ENCODE data around the gene GALNT2.
A peak's percentile ranks its signal among the peaks of the same experiment; 100 is the strongest.

GALNT2 gene

DNA sequence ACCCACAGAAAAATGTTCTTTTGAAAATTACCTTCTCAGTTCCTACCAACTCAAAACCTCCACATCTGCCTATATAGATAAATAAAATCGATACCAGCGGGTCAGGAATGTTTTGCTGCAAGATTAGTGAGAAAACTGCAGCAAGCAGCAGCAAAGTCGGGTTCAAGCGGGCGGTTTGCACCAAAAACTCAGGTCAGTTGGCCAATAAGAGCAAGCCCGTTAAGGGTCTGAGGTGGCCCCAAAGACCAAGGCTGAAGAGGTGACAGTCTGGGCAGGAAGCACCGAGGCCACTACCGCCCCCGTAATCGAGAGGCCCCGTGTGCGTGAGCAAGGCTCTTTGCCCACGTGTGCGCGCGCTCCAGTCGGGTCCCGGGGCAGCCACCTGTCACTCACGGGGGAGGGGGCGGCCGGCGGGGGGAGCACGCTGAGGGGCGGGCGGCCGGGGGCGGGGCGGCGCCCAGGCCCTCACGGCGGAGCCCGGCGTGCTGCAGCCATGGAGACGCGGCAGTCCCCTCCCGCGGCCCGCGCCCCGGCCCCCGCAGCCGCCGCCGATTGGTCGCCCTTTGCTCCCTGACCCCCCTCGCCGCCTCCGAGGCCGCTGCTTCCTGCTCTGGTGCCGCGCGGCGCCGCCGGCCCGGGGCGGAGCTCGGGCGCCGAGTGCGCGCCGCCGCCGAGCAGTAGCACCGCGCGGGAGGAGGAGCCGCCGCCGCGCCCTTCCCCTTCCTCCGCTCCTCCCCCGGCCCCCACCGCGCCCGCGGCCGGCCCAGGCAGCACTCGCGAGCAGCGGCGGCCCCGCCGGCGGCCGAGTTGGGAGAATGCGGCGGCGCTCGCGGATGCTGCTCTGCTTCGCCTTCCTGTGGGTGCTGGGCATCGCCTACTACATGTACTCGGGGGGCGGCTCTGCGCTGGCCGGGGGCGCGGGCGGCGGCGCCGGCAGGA is at the start of gene GALNT2:
GALNT2 (plus strand) TSS at position 773 of the 939 bp plus-strand sequence; CDS start at position 816, 43 bp downstream.
- DNase-seq = peak; percentile 88
- in situ Hi-C loops (cut with MboI; ENCODE audit: low pct_unique_long_range_greater_than_20kb, low sequenced_read_pairs) = no loop called here

DNA sequence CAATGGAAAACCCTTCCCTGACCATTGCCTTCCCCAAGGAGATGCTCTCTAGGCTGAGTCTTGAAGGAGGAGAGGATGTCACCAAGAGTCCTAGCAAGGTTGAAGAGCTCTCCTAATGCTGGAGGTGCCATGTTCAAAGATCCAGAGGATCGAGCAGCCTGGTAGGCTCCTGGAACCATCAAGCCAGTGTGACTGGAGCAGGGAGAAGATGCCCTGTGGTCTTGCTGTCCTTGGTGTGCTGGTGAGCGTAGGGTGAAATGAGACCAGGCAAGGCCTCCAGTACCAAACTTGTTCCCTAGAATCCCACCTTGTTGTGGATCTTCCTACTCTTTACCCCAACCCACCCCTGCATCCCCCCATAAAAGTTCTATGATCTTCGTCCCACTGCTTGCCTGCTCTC is 46.6 kb upstream of the GALNT2 start:
- DNase-seq = no peak
- in situ Hi-C loops (cut with MboI; ENCODE audit: low pct_unique_long_range_greater_than_20kb, low sequenced_read_pairs) = no loop called here

DNA sequence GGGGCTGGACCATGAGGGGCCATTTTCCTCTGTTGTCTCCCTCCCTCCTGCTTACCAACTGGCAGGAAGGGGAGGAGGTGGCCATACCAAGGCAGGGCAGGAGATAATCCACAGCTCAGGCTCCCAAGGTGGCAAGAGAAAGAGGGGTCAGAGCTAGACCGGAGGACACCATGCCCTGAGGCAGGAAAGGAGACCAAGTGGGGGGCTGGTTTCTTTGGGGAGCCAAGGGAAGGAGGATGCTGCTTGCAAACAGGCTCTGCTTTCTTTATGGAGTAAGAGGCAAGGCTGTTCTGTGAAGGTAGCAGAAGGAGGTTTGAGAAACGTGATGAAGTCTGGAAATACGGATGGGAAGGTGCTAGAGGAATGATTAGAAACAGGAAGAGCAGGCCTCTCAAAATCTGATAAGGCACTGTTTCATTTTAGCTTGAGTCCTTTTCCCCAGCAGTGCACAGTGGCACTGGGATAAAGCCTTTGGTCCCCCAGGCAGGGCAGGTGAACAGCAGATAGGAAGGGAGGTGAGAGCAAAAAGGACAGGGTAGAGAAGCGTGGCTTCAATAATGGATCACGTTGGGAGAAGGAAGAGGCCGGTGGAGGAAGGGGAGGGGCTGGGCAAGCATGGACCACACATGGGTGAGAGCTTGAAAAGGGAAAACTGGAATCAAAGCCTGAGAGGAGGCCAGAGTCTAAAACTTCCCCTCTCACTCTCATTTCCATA is 44.2 kb upstream of the GALNT2 start:
- DNase-seq = no peak
- in situ Hi-C loops (cut with MboI; ENCODE audit: low pct_unique_long_range_greater_than_20kb, low sequenced_read_pairs) = no loop called here

DNA sequence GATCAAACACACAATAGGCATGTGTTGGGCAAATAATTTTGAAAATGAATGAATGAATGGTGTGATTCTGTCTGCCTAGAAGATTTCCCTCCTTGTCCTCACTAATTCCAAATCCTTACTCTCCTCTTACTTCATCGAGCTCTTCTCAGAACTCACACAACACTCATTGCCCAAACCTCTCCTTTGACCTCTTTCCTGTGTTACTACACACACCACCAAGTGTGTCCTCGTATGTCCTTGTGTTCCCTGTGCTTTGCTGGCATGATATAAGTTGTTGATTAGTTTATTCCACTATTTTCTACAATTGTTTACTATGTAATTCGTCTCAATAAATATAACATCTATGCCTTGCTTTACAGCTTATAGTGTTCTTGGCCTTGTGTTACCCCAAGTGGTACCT is 41.4 kb upstream of the GALNT2 start:
- in situ Hi-C loops (cut with MboI; ENCODE audit: low pct_unique_long_range_greater_than_20kb, low sequenced_read_pairs) = no loop called here
- DNase-seq = no peak

DNA sequence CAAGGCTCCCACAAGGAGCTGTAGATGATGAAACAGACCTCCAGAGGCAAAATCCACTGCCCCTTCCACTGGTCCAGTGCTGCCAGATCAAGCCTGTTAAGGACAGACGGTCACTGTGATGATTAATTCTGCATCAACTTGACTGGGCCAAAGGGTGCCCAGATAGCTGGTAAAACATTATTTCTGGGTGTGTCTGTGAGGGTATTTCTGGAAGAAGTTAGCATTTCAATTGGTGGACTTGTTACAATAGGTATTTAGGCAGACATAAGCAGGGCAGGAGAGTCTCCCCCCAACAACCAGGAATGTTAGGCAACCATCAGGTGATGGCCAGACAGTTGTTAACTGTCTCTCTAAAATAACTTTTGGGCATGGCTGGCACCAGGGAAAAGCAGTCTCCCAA is 40.9 kb upstream of the GALNT2 start:
- DNase-seq = no peak
- in situ Hi-C loops (cut with MboI; ENCODE audit: low pct_unique_long_range_greater_than_20kb, low sequenced_read_pairs) = no loop called here

DNA sequence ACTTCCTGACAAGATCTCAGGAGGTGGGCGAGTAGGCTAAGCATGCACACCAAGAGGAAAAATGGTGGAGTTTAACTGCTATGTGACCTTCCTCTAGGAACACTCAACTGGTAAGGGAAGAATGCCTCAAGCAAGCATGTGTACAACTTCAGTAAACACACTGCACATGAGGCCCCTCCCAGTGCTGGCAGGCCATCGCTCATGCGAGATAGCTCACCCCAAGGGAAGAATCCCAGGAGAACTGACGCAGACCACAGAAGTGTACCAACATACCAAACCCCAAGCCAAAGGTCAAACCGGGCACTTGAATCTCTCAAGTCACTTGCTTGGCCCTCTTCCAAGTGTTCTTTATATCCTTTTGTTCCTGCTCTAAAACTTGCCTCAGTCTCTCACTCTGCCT is 40.5 kb upstream of the GALNT2 start:
- DNase-seq = no peak
- in situ Hi-C loops (cut with MboI; ENCODE audit: low pct_unique_long_range_greater_than_20kb, low sequenced_read_pairs) = no loop called here

DNA sequence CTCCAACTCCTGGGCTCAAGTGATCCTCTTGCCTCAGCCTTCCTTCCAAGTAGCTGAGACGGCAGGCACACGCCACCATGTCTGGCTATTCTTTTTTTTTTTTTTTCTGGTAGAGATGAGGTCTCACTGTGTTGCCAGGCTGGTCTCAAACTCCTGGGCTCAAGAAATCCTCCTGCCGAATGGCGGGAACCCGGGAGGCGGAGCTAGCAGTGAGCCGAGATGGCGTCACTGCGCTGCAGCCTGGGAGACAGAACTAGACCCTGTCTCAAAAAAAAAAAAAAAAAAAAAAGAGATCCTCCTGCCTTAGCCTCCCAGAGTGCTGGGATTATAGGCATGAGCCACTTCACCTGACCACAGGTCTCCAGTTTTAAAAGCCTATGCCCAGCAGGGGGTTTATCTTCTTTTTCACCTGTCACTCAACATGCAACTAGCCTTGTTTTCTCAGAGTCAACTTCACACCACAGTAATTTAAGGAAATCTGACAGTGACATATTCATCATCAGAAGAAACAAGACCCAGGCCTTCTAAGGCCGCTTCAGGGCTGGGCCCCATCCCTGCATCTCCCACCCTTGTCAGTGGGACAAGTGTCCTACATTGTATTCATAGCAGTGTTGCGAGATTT is 38.3 kb upstream of the GALNT2 start:
- DNase-seq = no peak
- in situ Hi-C loops (cut with MboI; ENCODE audit: low pct_unique_long_range_greater_than_20kb, low sequenced_read_pairs) = no loop called here

DNA sequence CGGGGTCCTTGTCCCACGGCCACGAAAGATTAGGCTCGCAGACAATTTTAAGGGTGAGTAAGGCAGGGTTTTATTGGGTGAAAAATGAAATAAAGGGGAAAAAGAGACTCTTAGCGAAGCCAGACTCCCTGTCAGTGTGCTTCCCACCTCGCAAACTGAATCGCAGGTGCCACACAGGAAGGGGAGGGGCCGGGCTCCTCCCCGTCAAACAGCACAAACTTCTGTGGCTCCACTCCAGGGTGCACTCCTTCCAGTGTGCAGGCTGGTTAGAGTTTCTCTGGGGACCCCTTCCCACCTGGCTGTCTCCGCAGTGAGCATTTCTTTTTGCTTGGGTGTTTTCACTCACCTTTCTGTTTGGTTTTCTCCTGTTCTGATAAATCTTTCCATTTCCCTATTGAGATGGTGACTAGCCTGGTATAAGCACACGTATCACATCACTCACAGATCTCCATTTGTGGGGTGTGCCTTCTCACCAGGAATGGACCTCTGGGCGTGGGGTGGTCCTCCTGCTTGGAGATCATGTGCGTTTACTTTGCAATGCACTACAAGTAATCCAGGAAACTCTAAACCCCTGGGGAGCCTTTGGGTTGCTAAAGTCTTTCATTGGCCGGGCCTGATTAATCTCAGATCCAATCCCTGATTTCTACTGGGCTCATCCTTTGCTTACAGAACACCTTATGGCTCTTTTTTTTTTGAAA is 37.6 kb upstream of the GALNT2 start:
- in situ Hi-C loops (cut with MboI; ENCODE audit: low pct_unique_long_range_greater_than_20kb, low sequenced_read_pairs) = no loop called here

DNA sequence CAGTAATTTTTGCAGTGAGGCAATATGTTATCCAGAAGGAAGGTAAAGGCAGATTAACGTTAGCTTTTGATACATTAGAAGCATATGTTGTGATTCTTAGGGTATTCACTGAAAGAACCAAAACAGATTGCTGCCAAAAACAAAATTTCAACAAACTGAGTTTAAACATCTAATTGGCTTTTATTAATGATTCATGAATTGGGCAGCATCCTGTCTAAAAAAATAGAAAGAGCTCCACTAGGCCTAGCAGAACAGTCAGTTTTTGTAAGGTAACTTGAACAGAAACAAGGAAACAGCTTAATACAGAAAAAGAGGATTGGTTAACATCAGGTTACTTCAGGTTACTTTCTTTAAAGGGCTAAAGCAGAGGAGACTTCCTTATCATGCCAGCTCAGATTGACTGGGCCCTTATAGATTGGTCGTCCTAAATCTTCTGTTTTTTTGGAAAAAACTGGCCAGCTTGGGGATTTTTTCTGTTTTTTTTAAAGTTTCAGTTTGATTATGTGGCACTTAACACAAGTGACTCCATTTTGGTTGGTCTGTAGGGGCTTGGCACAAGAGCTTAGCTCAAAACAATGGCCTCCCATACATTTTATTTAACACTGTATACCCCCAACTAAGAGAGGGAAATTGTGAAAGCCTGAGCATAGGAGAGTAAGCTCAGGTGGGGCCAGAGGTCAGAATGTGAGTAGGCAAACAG is 36.8 kb upstream of the GALNT2 start:
- in situ Hi-C loops (cut with MboI; ENCODE audit: low pct_unique_long_range_greater_than_20kb, low sequenced_read_pairs) = no loop called here
- DNase-seq = no peak

More for the DNA sequence above, 37.6 kb upstream of the GALNT2 start:
- DNase-seq = no peak

DNA sequence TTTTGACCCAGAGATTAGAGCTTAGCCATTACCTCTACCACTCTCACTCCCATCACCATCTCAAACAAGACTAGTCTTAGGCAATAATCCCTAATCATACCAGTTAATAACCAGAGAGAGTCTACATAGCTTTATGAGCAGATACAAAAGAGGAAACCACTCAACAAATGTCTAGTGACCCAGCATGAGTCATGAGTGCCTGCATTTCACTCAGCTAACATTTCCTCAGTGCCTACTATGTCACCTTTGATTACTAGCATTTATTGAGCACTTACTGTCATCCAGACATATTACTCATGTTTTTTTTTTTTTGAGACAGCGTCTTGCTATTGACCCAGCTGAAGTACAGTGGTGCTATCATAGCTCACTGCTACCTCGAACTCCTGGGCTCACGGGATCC is 35.9 kb upstream of the GALNT2 start:
- no peak for DNase-seq
- in situ Hi-C loops (cut with MboI; ENCODE audit: low pct_unique_long_range_greater_than_20kb, low sequenced_read_pairs) = no loop called here

DNA sequence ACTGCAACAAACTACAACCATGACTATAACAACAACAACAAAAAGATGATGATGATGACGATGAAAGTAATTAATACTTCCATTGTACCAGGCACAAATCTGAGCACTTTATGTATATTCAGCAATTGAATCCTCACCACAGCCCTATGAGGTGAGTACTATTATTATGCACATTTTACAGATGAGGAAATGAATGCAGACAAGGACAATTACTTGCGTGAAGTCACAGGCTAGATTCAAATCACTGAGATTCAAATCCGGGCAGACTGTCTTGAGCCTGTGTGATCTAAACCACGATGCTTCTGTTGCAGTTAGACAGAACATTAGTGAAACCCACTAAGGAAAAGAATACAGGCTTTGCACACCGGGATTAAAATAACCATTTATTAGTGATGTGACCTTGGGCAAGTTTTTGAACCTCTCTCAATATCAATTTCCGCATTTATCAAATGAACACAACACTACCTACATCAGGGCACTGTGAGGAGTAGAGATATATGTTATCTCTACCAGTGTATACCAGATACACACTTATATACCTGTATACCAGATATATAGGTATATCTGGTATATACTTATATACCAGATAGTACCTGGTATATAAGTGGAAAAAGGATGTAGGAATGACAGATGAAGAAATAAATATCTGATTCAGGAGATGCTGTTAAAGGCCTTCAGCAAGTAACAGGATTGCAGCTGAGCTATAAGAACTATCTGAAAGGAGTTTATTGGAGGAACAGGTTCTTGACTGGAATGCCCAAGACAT is 34.3 kb upstream of the GALNT2 start:
- no peak for DNase-seq
- in situ Hi-C loops (cut with MboI; ENCODE audit: low pct_unique_long_range_greater_than_20kb, low sequenced_read_pairs) = no loop called here

DNA sequence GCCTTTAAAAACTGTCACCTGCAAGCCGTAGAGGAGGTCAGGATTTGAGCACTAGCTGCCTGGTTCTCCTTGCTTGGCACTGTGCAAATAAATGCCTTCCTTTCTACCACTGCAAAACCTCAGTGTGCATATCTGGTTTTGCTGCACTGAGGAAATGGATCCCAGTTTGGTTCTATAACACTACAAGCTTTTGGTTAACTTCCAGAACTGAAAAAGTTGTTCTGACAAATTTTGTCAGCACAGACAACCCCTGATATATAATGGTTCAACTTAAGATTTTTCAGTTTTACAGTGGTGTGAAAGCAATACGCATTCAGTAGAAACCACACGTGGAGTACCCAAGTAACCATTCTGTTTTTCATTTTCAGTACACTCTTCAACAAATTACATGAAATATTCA is 29.8 kb upstream of the GALNT2 start:
- no peak for DNase-seq
- in situ Hi-C loops (cut with MboI; ENCODE audit: low pct_unique_long_range_greater_than_20kb, low sequenced_read_pairs) = no loop called here

DNA sequence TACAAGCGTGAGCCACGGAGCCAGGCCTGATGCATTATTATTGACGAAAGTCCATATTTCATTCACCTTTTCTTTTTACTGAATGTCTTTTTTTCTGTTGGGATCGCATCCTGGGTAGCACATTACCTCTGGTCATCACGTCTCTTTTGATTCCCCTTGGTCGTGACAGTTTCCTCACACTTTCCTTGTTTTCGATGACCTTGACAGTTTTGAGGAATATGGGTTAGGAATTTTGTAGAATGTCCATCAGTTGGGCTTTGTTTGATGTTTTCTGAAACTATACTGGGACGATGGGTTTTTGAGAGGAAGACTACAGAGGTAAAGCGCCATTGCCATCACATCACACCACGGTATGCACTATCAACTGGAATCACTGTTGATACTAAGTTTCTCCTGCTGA is 26.6 kb upstream of the GALNT2 start:
- DNase-seq = no peak
- in situ Hi-C loops (cut with MboI; ENCODE audit: low pct_unique_long_range_greater_than_20kb, low sequenced_read_pairs) = no loop called here

DNA sequence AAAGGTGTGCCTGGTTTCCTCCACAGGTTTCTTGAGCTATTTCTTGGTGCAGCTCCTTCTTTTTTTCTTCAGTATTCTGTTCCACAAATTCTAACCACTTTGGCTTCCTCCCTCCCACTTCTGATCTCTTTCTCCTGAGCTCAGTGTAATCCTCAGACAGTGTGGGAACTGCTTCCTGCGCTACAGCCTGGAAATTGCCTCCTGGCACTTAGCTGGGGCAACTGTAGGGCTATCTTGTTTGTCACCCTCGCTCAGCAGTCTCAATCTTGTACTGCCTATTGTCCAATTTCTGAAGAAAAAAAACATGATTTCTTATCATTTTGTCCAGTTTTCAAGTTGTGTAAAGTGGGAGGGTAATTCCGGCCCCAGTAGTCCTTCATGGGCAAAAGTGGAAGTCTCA is 24.0 kb upstream of the GALNT2 start:
- in situ Hi-C loops (cut with MboI; ENCODE audit: low pct_unique_long_range_greater_than_20kb, low sequenced_read_pairs) = no loop called here
- DNase-seq = no peak

DNA sequence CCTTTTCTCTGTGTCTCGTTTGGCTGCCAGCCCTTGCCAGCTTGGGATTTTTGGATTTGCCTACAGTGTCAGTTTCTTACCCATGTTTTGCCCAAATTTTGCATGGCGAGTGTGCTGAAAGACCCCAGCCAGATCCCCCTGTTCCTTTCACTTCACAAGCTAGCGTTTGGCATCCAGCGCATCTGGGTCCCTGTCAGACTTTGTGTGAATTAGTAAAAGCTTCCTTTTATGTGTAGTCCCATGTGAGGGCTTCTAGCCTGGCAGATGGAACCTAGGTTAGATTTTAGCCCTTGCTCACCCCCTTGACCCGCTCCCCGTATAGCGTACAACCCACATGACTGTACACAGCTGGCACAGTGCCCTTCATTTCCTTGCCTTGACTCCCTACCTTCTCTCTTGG is 22.3 kb upstream of the GALNT2 start:
- no peak for DNase-seq
- in situ Hi-C loops (cut with MboI; ENCODE audit: low pct_unique_long_range_greater_than_20kb, low sequenced_read_pairs) = no loop called here

DNA sequence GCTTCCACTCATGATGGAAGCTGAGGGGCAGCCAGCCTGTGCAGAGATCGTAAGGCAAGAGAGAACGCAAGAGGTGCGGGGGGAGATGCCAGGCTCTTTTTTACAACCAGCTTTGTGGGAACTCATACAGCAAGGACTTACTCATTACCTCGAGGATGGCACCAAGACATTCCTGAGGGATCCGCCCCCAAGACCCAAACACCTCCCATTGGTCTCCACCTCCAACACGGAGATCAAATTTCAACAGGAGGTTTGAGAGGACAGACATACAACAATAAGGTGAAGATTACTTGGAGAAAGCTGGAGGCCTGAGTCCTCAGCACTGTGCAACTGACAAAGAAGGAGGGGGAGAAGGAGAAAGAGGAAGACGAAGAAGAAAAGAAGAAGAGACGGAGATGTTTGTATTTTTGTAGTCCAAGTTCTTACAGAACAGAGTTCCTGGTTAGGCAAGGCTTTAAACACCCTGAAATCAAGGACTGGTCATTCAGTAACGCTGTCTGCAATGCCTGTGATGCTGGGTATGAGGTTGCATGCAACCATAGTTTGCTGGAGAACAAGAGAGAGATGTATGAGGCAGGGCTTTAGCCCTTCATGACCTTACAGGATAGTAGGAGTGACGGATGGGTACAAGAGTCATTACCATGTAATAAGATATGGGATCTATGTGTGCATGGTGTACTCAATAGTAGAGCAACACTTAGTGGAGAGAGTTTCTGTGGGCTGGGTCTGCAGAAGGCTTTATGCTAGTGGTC is 19.7 kb upstream of the GALNT2 start:
- no peak for DNase-seq
- in situ Hi-C loops (cut with MboI; ENCODE audit: low pct_unique_long_range_greater_than_20kb, low sequenced_read_pairs) = no loop called here

DNA sequence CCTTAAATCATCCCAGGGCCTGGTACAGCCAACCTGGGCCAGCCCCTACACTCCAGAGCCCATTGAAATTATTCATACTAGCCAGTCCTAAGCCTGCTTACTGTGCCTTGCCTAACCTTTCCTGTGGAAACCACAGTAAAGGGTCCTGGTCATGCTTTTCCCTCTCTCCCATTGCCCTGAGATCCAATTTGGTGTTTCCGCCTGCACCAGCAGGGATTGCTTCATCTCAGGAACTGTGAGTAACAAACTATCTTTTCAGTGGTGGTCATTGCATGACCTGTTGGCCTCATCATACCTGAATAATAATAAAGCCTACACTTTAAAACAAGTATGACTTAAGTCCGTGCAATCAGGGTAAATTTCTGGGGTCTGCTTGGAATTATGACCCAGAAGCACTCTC is 18.7 kb upstream of the GALNT2 start:
- in situ Hi-C loops (cut with MboI; ENCODE audit: low pct_unique_long_range_greater_than_20kb, low sequenced_read_pairs) = no loop called here
- DNase-seq = no peak

DNA sequence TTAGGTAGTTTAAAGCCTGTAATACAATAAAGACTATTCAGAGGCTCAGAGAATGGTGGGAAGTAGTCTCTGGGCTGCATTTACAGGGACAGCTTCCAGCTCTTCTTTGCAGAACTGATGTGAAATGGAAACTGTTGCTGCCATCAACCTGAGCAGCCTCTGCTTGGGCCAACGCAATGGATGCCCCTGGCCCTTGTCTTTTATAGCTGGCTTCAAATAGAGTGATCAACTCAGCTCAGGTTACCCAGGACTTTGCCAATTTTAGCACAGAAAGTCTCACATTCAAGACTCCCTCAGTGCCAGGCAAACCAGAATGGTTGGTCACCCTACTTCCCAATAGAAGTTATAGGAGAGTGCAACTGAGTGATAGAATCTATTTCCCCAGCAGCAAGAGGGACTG is 18.1 kb upstream of the GALNT2 start:
- in situ Hi-C loops (cut with MboI; ENCODE audit: low pct_unique_long_range_greater_than_20kb, low sequenced_read_pairs) = no loop called here

More for the DNA sequence above, 18.1 kb upstream of the GALNT2 start:
- no peak for DNase-seq

Data from KBM-7 (cell line).